ENCODE data around the gene ATXN3.
"Not testable (repeated sequence)": the region's sequence is repeated elsewhere in the genome, so short reads cannot be mapped to it uniquely, and the experiment has no call there.

Gene ATXN3

GRCh38 chr14:92105893-92106142 is 564 bp downstream of the ATXN3 start:
- no peaks in the 10 kb centered on the region for H3K36me3 Mint-ChIP-seq (ENCODE audit: low read depth)
- H3K27ac Mint-ChIP-seq = peak overlapping the region; percentile 84
- peaks cover 43% of the 10 kb centered on the region for H3K4me1 Mint-ChIP-seq
- ATAC-seq (peak; percentile 3), DNase-seq (peak; percentile 25)
- no peaks in the 10 kb centered on the region for H3K9me3 Mint-ChIP-seq
- H3K4me3 Mint-ChIP-seq = peak overlapping the region; percentile 95
- H3K27me3 Mint-ChIP-seq = no peaks in the 10 kb centered on the region

- no peaks in the 10 kb centered on the region for H3K9me3 Mint-ChIP-seq
- no peaks in the 10 kb centered on the region for H3K36me3 Mint-ChIP-seq (ENCODE audit: low read depth)
- no peak for DNase-seq
- peak overlapping the region; percentile 84 for H3K27ac Mint-ChIP-seq
- peaks cover 43% of the 10 kb centered on the region for H3K4me1 Mint-ChIP-seq
- no peaks in the 10 kb centered on the region for H3K27me3 Mint-ChIP-seq
- peak overlapping the region; percentile 95 for H3K4me3 Mint-ChIP-seq
- no peak for ATAC-seq
Measured at GRCh38 chr14:92105073-92105892, 1.1 kb downstream of the ATXN3 start.

- ATAC-seq (no peak), DNase-seq (no peak)
- Mint-ChIP-seq H3K27me3 (no peaks in the 10 kb centered on the region), H3K27ac (no peak overlapping the region), H3K9me3 (no peaks in the 10 kb centered on the region), H3K4me1 (peaks cover 39% of the 10 kb centered on the region), H3K36me3 (ENCODE audit: low read depth) (no peaks in the 10 kb centered on the region), H3K4me3 (no peak overlapping the region)
Measured at GRCh38 chr14:92103363-92103989, 2.9 kb downstream of the ATXN3 start.

- Mint-ChIP-seq H3K4me3 (no peak overlapping the region), H3K4me1 (peaks cover 18% of the 10 kb centered on the region), H3K36me3 (ENCODE audit: low read depth) (peaks cover 3% of the 10 kb centered on the region), H3K9me3 (no peaks in the 10 kb centered on the region), H3K27me3 (no peaks in the 10 kb centered on the region), H3K27ac (no peak overlapping the region)
- ATAC-seq = no peak
- no peak for DNase-seq
Measured at GRCh38 chr14:92099802-92100201, 6.6 kb downstream of the ATXN3 start.

- H3K9me3 Mint-ChIP-seq = no peaks in the 10 kb centered on the region
- no peaks in the 10 kb centered on the region for H3K4me1 Mint-ChIP-seq
- ATAC-seq (no peak), DNase-seq (no peak)
- H3K4me3 Mint-ChIP-seq = no peak overlapping the region
- peaks cover 12% of the 10 kb centered on the region for H3K36me3 Mint-ChIP-seq (ENCODE audit: low read depth)
- H3K27me3 Mint-ChIP-seq = no peaks in the 10 kb centered on the region
- H3K27ac Mint-ChIP-seq = no peak overlapping the region
Measured at GRCh38 chr14:92093320-92093719, 13.1 kb downstream of the ATXN3 start.

GRCh38 chr14:92088494-92088893 is 17.9 kb downstream of the ATXN3 start:
- ATAC-seq = no peak
- H3K4me1 Mint-ChIP-seq = no peaks in the 10 kb centered on the region
- H3K4me3 Mint-ChIP-seq = no peak overlapping the region
- H3K9me3 Mint-ChIP-seq = no peaks in the 10 kb centered on the region
- H3K36me3 Mint-ChIP-seq (ENCODE audit: low read depth) = peaks cover 24% of the 10 kb centered on the region
- no peak for DNase-seq
- no peaks in the 10 kb centered on the region for H3K27me3 Mint-ChIP-seq
- no peak overlapping the region for H3K27ac Mint-ChIP-seq

GRCh38 chr14:92074555-92074954 is 31.8 kb downstream of the ATXN3 start:
- H3K36me3 Mint-ChIP-seq (ENCODE audit: low read depth) = peaks cover 12% of the 10 kb centered on the region
- H3K4me3 Mint-ChIP-seq = no peak overlapping the region
- no peaks in the 10 kb centered on the region for H3K9me3 Mint-ChIP-seq
- no peaks in the 10 kb centered on the region for H3K27me3 Mint-ChIP-seq
- ATAC-seq (no peak), DNase-seq (no peak)
- no peak overlapping the region for H3K27ac Mint-ChIP-seq
- no peaks in the 10 kb centered on the region for H3K4me1 Mint-ChIP-seq

GRCh38 chr14:92058006-92058917 is 48.1 kb downstream of the ATXN3 start:
- H3K36me3 Mint-ChIP-seq (ENCODE audit: low read depth) = peaks cover 2% of the 10 kb centered on the region
- ATAC-seq = no peak
- DNase-seq = no peak
- no peaks in the 10 kb centered on the region for H3K27me3 Mint-ChIP-seq
- H3K4me1 Mint-ChIP-seq = no peaks in the 10 kb centered on the region
- H3K27ac Mint-ChIP-seq = no peak overlapping the region
- H3K4me3 Mint-ChIP-seq = no peak overlapping the region
- H3K9me3 Mint-ChIP-seq = no peaks in the 10 kb centered on the region

- no peak overlapping the region for H3K4me3 Mint-ChIP-seq
- H3K27me3 Mint-ChIP-seq = no peaks in the 10 kb centered on the region
- H3K4me1 Mint-ChIP-seq = no peaks in the 10 kb centered on the region
- no peak for DNase-seq
- H3K27ac Mint-ChIP-seq = no peak overlapping the region
- no peak for ATAC-seq
- peaks cover 23% of the 10 kb centered on the region for H3K36me3 Mint-ChIP-seq (ENCODE audit: low read depth)
- peaks cover 13% of the 10 kb centered on the region for H3K9me3 Mint-ChIP-seq
Measured at GRCh38 chr14:92049781-92050180, 56.6 kb downstream of the ATXN3 start.

GRCh38 chr14:92049221-92049620 is 57.2 kb downstream of the ATXN3 start:
- H3K27me3 Mint-ChIP-seq, H3K4me1 Mint-ChIP-seq, H3K27ac Mint-ChIP-seq, ATAC-seq, DNase-seq, H3K4me3 Mint-ChIP-seq: not testable (repeated sequence)
- Mint-ChIP-seq H3K36me3 (ENCODE audit: low read depth) (peaks cover 23% of the 10 kb centered on the region), H3K9me3 (peaks cover 13% of the 10 kb centered on the region)

GRCh38 chr14:92045904-92046303 is 60.5 kb downstream of the ATXN3 start:
- ATAC-seq, H3K27me3 Mint-ChIP-seq, DNase-seq, H3K27ac Mint-ChIP-seq, H3K4me1 Mint-ChIP-seq, H3K4me3 Mint-ChIP-seq: not testable (repeated sequence)
- H3K36me3 Mint-ChIP-seq (ENCODE audit: low read depth) = peaks cover 20% of the 10 kb centered on the region
- H3K9me3 Mint-ChIP-seq = peaks cover 13% of the 10 kb centered on the region

- H3K4me3 Mint-ChIP-seq = peak overlapping the region; percentile 19
- not testable (repeated sequence) for H3K27ac Mint-ChIP-seq, H3K9me3 Mint-ChIP-seq
Measured at GRCh38 chr14:92041766-92042165, 64.6 kb downstream of the ATXN3 start.

GRCh38 chr14:92041203-92041602 is 65.2 kb downstream of the ATXN3 start:
- H3K9me3 Mint-ChIP-seq = no peaks in the 10 kb centered on the region
- peak overlapping the region; percentile 97 for H3K4me3 Mint-ChIP-seq
- peaks cover 4% of the 10 kb centered on the region for H3K36me3 Mint-ChIP-seq (ENCODE audit: low read depth)
- no peaks in the 10 kb centered on the region for H3K27me3 Mint-ChIP-seq
- no peak for ATAC-seq
- no peak for DNase-seq
- no peak overlapping the region for H3K27ac Mint-ChIP-seq
- H3K4me1 Mint-ChIP-seq = peaks cover 38% of the 10 kb centered on the region

More at GRCh38 chr14:92041766-92042165, 64.6 kb downstream of the ATXN3 start:
- peaks cover 33% of the 10 kb centered on the region for H3K4me1 Mint-ChIP-seq
- not testable (repeated sequence) for DNase-seq; ATAC-seq; H3K36me3 Mint-ChIP-seq (ENCODE audit: low read depth); H3K27me3 Mint-ChIP-seq

GRCh38 chr14:92040431-92041051 is 65.8 kb downstream of the ATXN3 start:
- DNase-seq (peak; percentile 14), ATAC-seq (peak; percentile 17)
- Mint-ChIP-seq H3K36me3 (ENCODE audit: low read depth) (peaks cover 4% of the 10 kb centered on the region), H3K9me3 (no peaks in the 10 kb centered on the region), H3K27me3 (no peaks in the 10 kb centered on the region), H3K4me1 (peaks cover 43% of the 10 kb centered on the region), H3K27ac (peak overlapping the region; percentile 96), H3K4me3 (peak overlapping the region; percentile 97)

Data from activated naive CD8-positive, alpha-beta T cell treated with anti-CD3 and anti-CD28 coated beads, Interleukin-2, amount 50 U/mL, for 24 hours (primary cell).